Thyroid gland (tissue), 4 donors: Measurements from ENCODE around the gene DSCAM.

Source experiments
- POLR2A ChIP-seq, 2 donors: fragments of 450-650 bp; IDR thresholded peaks; one replicate each; pipeline ENCODE4 v1.6.1; 2017; ENCODE audit warnings: antibody characterized with exemption in 2 of 2, mild to moderate bottlenecking in 2 of 2, moderate library complexity in 1 of 2
- TF ChIP-seq, protein P1 (sequence below), 6 experiments: fragments of 200-600 bp in 3 of 6; fragments of 450-650 bp in 3 of 6; sonication (generic) in 3 of 6; IDR thresholded peaks; one replicate each; pipeline ENCODE4 v1.5.1; 2016 to 2019; ENCODE audit warnings: antibody characterized with exemption in 6 of 6, mild to moderate bottlenecking in 2 of 6, inconsistent platforms in 1 of 6, moderate library complexity in 1 of 6

DNA sequence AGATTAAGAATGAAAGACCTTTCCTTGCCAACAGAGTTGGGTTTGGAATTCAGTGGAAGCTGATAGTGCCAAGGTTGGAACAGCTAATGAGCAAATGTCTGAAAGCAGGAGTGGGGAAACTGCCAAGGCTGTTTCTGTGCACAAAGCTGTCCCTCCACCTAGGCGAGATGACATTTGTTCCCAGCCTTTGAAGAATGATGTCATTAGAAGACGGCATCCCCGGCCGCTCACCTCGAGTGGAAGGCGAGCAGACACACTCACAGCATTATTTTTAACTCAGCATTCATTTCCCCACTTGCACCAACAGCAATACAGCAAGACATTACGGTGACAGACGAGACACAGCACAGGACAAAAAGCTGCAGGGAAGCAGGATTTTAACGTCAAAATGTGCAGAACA lies 515.8 kb downstream of the DSCAM start:
- TF ChIP-seq, protein P1, sequence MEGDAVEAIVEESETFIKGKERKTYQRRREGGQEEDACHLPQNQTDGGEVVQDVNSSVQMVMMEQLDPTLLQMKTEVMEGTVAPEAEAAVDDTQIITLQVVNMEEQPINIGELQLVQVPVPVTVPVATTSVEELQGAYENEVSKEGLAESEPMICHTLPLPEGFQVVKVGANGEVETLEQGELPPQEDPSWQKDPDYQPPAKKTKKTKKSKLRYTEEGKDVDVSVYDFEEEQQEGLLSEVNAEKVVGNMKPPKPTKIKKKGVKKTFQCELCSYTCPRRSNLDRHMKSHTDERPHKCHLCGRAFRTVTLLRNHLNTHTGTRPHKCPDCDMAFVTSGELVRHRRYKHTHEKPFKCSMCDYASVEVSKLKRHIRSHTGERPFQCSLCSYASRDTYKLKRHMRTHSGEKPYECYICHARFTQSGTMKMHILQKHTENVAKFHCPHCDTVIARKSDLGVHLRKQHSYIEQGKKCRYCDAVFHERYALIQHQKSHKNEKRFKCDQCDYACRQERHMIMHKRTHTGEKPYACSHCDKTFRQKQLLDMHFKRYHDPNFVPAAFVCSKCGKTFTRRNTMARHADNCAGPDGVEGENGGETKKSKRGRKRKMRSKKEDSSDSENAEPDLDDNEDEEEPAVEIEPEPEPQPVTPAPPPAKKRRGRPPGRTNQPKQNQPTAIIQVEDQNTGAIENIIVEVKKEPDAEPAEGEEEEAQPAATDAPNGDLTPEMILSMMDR (IDR thresholded peaks at IDR 0.05) = no peak
- no peak for TF ChIP-seq POLR2A (IDR thresholded peaks at IDR 0.05)
